Measurements from ENCODE around the gene PRR13. TPM values are rescaled to one million over a fixed set of nuclear protein-coding genes. Genes with fewer than 3 reads are reported as not detected.

The PRR13 gene
- total RNA-seq, 1 donor from 2014 or later, result 172 TPM

DNA sequence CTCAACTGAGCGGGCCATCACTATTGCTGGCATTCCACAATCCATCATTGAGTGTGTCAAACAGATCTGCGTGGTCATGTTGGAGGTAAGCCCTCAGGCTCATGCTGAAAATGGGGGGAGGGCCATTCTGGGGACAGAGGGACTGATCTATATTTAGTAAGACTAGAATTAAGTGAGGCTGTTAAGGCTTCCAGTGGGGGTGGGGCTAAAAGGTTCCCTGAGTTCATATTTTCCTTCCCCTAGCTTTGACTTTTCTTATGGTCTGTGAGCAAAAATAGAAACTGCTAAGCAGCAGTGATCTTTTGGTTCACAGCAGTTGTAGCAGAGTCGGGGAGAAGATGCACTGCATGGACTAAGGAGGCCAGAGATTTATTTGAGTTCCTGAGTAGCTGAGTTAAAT is 19.5 kb downstream of the PRR13 start:
- intact Hi-C loops (cut with DNase I), result no loop called here
- no peaks in the 10 kb centered on the region for H3K9me3 ChIP-seq
- TF ChIP-seq, protein P1, sequence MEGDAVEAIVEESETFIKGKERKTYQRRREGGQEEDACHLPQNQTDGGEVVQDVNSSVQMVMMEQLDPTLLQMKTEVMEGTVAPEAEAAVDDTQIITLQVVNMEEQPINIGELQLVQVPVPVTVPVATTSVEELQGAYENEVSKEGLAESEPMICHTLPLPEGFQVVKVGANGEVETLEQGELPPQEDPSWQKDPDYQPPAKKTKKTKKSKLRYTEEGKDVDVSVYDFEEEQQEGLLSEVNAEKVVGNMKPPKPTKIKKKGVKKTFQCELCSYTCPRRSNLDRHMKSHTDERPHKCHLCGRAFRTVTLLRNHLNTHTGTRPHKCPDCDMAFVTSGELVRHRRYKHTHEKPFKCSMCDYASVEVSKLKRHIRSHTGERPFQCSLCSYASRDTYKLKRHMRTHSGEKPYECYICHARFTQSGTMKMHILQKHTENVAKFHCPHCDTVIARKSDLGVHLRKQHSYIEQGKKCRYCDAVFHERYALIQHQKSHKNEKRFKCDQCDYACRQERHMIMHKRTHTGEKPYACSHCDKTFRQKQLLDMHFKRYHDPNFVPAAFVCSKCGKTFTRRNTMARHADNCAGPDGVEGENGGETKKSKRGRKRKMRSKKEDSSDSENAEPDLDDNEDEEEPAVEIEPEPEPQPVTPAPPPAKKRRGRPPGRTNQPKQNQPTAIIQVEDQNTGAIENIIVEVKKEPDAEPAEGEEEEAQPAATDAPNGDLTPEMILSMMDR (IDR thresholded peaks at IDR 0.05), result no peak
- H3K4me1 ChIP-seq, result peaks cover 8% of the 10 kb centered on the region
- no peak overlapping the region for H3K27ac ChIP-seq
- H3K4me3 ChIP-seq, result no peak overlapping the region
- H3K27me3 ChIP-seq, result no peaks in the 10 kb centered on the region
- ATAC-seq, result no peak
- peaks cover 100% of the 10 kb centered on the region for H3K36me3 ChIP-seq
- DNase-seq, result no peak

DNA sequence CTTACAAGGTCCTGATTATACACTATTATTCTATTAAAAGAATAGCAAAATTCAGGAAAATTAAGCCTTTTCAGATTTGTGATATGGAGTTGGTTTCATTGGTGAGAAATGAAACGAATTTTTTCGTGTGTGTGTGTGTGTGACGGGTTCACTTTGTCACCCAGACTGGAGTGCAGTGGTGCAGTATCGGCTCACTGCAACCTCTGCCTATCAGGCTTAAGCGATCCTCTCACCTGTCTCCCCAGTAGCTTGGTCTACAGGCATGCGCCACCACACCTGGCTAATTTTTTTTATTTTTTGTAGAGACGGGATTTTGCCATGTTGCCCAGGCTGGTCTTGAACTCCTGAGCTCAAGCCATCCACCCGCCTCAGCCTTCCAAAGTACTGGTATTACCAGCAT is 20.1 kb downstream of the PRR13 start:
- ATAC-seq (no peak), DNase-seq (no peak)
- Histone ChIP-seq H3K27me3 (no peaks in the 10 kb centered on the region), H3K4me1 (peaks cover 6% of the 10 kb centered on the region), H3K27ac (no peak overlapping the region), H3K9me3 (no peaks in the 10 kb centered on the region), H3K4me3 (no peak overlapping the region), H3K36me3 (peaks cover 100% of the 10 kb centered on the region)
- intact Hi-C loops (cut with DNase I), result no loop called here
- TF ChIP-seq, protein P1 (IDR thresholded peaks at IDR 0.05), result no peak

DNA sequence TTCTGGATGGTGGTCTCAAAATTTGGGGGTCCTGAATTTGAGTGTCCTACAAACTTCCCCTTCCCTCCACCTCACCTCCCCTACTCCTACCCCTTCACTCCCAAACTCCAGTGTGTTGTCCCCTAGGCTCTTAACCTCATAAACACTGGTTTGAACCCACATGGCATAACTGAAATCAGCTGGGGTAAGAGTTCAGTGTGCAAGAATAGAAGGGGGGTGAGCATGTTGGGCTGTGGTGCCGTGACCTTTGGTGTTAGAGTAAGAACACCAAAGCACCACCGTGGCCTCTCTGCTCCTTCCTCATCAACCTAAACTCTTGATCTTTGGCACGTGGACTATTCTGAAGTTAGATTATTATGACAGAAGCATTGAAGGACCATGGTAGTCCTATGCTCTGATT is 21.4 kb downstream of the PRR13 start:
- H3K4me3 ChIP-seq, result no peak overlapping the region
- no peaks in the 10 kb centered on the region for H3K9me3 ChIP-seq
- H3K27me3 ChIP-seq, result no peaks in the 10 kb centered on the region
- intact Hi-C loops (cut with DNase I), result no loop called here
- peaks cover 6% of the 10 kb centered on the region for H3K4me1 ChIP-seq
- TF ChIP-seq, protein P1 (IDR thresholded peaks at IDR 0.05), result no peak
- DNase-seq (no peak), ATAC-seq (no peak)
- peaks cover 100% of the 10 kb centered on the region for H3K36me3 ChIP-seq
- H3K27ac ChIP-seq, result no peak overlapping the region

DNA sequence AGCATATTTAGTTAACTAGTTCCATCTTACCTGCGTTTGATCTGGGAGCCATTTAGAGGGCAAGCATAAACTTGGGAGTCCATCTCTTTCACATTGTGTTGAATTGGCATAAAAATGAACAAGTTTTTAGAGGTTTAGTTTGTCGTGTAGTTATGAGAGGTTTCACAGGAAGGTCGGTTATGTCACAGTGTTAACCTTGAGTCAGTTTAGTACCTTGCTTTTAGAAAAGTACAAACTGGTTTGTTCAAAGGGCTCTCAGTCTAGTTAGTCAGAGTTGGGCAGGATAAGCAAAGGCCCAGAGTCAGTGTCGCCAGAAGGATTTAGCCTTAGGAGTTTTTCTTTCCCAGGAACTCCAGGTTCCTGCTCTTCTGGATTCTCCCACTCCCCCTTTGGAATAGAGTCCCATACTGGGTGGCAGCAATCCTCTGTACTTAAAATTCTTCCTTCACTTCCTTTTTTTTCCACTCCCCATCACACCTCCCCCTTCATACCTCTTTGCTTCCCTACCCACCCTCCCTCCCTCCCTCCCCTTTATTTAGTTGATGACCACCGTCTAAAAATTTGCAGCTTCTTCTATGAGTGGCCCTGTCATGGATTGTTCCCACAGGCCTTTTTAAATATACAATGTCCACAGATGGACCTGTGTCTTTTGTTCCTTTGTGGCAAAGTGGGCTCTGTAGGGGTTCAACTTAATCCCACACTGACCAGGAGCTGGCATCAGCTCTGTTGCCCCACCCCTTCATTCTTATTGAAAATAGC is 22.4 kb downstream of the PRR13 start:
- H3K36me3 ChIP-seq, result peaks cover 100% of the 10 kb centered on the region
- no peak overlapping the region for H3K27ac ChIP-seq

DNA sequence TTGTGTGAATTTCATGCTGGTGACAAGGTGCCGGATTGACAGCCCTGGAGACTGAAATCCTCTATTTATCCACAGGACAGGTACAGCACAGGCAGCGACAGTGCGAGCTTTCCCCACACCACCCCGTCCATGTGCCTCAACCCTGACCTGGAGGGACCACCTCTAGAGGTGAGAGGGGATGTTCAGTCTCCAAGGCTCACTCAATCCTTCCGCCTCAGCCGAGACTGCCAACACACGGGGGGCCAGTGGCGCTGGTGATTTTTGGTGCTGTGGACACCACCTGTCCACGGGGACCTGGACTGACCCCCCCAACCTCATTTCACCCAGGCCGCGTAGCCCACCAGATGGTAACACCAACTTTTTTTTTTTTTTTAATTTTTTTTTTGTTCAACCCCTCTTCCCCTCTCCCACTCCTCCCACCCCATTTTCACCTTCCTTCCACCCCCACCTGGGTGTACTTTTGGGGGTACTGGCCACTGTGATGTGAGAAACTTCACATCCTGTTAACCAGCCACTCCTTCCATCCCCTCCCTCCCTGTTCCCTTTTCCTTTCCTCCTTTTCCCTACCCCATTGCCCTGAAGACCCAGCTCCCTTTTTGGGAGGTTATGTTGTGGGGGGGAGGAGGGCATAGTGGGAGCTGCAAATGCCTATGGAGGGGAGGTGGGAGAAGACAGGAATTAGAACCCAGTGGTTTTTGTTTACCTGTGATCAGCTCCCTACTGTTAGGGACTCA is 23.3 kb downstream of the PRR13 start:
- DNase-seq (peak; percentile 51), ATAC-seq (no peak)
- H3K4me1 ChIP-seq, result peaks cover 6% of the 10 kb centered on the region
- H3K4me3 ChIP-seq, result no peak overlapping the region
- intact Hi-C loops (cut with DNase I), result no loop called here
- H3K36me3 ChIP-seq, result peaks cover 100% of the 10 kb centered on the region
- TF ChIP-seq, protein P1 (IDR thresholded peaks at IDR 0.05), result no peak
- no peaks in the 10 kb centered on the region for H3K27me3 ChIP-seq
- no peaks in the 10 kb centered on the region for H3K9me3 ChIP-seq
- no peak overlapping the region for H3K27ac ChIP-seq

More for the DNA sequence above, 22.4 kb downstream of the PRR13 start:
- peaks cover 6% of the 10 kb centered on the region for H3K4me1 ChIP-seq
- TF ChIP-seq, protein P1 (IDR thresholded peaks at IDR 0.05), result no peak
- H3K27me3 ChIP-seq, result no peaks in the 10 kb centered on the region
- intact Hi-C loops (cut with DNase I), result no loop called here
- DNase-seq, result no peak
- no peak for ATAC-seq
- H3K9me3 ChIP-seq, result no peaks in the 10 kb centered on the region
- H3K4me3 ChIP-seq, result no peak overlapping the region
